CD14-positive monocyte (primary cell): ENCODE data around the gene EXD3. TPM values are rescaled to one million over a fixed set of nuclear protein-coding genes. Genes with fewer than 3 reads are reported as not detected.

Experiments used
- DNase-seq, 3 donors: peaks; one replicate each; pipeline ENCODE4 v3.0.0-alpha.2; 2011 to 2022
- H2AFZ ChIP-seq: 2 replicates; pipeline ENCODE4 v1.6.0; 2012; ENCODE audit warnings: mild to moderate bottlenecking, low read depth, low read length, inconsistent platforms; ENCODE audit not compliant: insufficient read depth, poor library complexity, severe bottlenecking
- H3K27ac ChIP-seq, 2 donors: 1 replicate in 1 of 2; 2 replicates in 1 of 2; pipeline ENCODE4 v1.5.1; 2012 to 2013; ENCODE audit warnings: low read length in 2 of 2, control low read depth in 1 of 2, inconsistent platforms in 1 of 2, low read depth in 1 of 2, mild to moderate bottlenecking in 1 of 2
- H3K27me3 ChIP-seq, 2 donors: one replicate each; pipeline versions ENCODE4 v1.6.0 to v1.6.1; 2011 to 2013; ENCODE audit warnings: low read length in 2 of 2; ENCODE audit not compliant: control insufficient read depth in 2 of 2, insufficient read depth in 2 of 2
- H3K36me3 ChIP-seq, 2 donors: replicated peaks in 1 of 2; 1 replicate in 1 of 2; 2 replicates in 1 of 2; pipeline versions ENCODE4 v1.5.1 to v1.6.1; 2012 to 2013; ENCODE audit warnings: low read length in 2 of 2, control low read depth in 1 of 2, inconsistent platforms in 1 of 2, mild to moderate bottlenecking in 1 of 2; ENCODE audit not compliant: insufficient read depth in 2 of 2, control insufficient read depth in 1 of 2
- H3K4me1 ChIP-seq, 2 donors: 1 replicate in 1 of 2; 2 replicates in 1 of 2; pipeline versions ENCODE4 v1.5.1 to v1.6.1; 2012 to 2013; ENCODE audit warnings: low read length in 2 of 2, control low read depth in 1 of 2, inconsistent platforms in 1 of 2, mild to moderate bottlenecking in 1 of 2, moderate library complexity in 1 of 2; ENCODE audit not compliant: insufficient read depth in 2 of 2, control insufficient read depth in 1 of 2
- H3K4me2 ChIP-seq: replicated peaks from 2 replicates; pipeline ENCODE3; 2012; ENCODE audit warnings: low read length, moderate library complexity, mild to moderate bottlenecking; ENCODE audit not compliant: poor library complexity, severe bottlenecking; ENCODE audit errors: extremely low read depth
- H3K4me3 ChIP-seq, 3 experiments: fragments of 200-600 bp in 1 of 3; sonication (generic) in 1 of 3; replicated peaks in 1 of 3; 1 replicate in 2 of 3; 2 replicates in 1 of 3; pipeline ENCODE4 v1.5.1; 2011 to 2013; ENCODE audit warnings: low read length in 3 of 3, mild to moderate bottlenecking in 3 of 3, control low read depth in 2 of 3, low read depth in 2 of 3, inconsistent platforms in 1 of 3, moderate library complexity in 1 of 3
- H3K79me2 ChIP-seq: 2 replicates; pipeline ENCODE4 v1.6.0; 2012; ENCODE audit warnings: mild to moderate bottlenecking, control low read depth, inconsistent platforms, low read length, moderate library complexity; ENCODE audit not compliant: insufficient read depth
- H3K9ac ChIP-seq: 2 replicates; pipeline ENCODE4 v1.6.0; 2017; ENCODE audit warnings: low read length, mild to moderate bottlenecking; ENCODE audit not compliant: insufficient read depth, poor library complexity, severe bottlenecking
- H3K9me3 ChIP-seq, 2 donors: replicated peaks in 1 of 2; 1 replicate in 1 of 2; 2 replicates in 1 of 2; pipeline versions ENCODE4 v1.5.1 to v1.6.1; 2012 to 2013; ENCODE audit warnings: low read length in 2 of 2, control low read depth in 1 of 2; ENCODE audit not compliant: control insufficient read depth in 1 of 2, insufficient read depth in 1 of 2
- H4K20me1 ChIP-seq: 2 replicates; pipeline ENCODE4 v1.6.0; 2012; ENCODE audit warnings: mild to moderate bottlenecking, low read length, control low read depth, moderate library complexity; ENCODE audit not compliant: insufficient read depth
- H3K27ac Mint-ChIP-seq, 7 donors: one replicate each; pipeline ENCODE4 v1.8.0; 2020; ENCODE audit warnings: mild to moderate bottlenecking in 7 of 7, mixed read lengths in 7 of 7, moderate library complexity in 6 of 7, inconsistent platforms in 2 of 7
- H3K27me3 Mint-ChIP-seq, 3 donors: one replicate each; pipeline ENCODE4 v1.8.0; 2021 to 2022; ENCODE audit warnings: low read depth in 3 of 3, mild to moderate bottlenecking in 3 of 3, mixed read lengths in 3 of 3, moderate library complexity in 3 of 3, inconsistent platforms in 1 of 3
- H3K36me3 Mint-ChIP-seq, 2 donors: one replicate each; pipeline ENCODE4 v1.8.0; 2020; ENCODE audit warnings: mixed read lengths in 2 of 2, inconsistent platforms in 1 of 2, mild to moderate bottlenecking in 1 of 2
- H3K4me1 Mint-ChIP-seq: one replicate; pipeline ENCODE4 v1.8.0; 2020; ENCODE audit warnings: mild to moderate bottlenecking, mixed read lengths
- H3K4me3 Mint-ChIP-seq, 2 donors: one replicate each; pipeline ENCODE4 v1.8.0; 2020; ENCODE audit warnings: mild to moderate bottlenecking in 2 of 2, mixed read lengths in 2 of 2, moderate library complexity in 1 of 2
- H3K9me3 Mint-ChIP-seq, 7 donors: one replicate each; pipeline ENCODE4 v1.8.0; 2020 to 2022; ENCODE audit warnings: mixed read lengths in 7 of 7, mild to moderate bottlenecking in 6 of 7, moderate library complexity in 6 of 7, inconsistent platforms in 2 of 7
- WGBS: methylation state at CpG from one replicate; pipeline ENCODE4 v1.1.5; 2013; ENCODE audit warnings: missing lambda C conversion rate; ENCODE audit not compliant: insufficient coverage; 5-methylcytosine and 5-hydroxymethylcytosine counted together
- intact Hi-C, 2 donors: fragments of 100-400 bp; cut with micrococcal nuclease; formaldehyde crosslinking; loops; one replicate each; pipeline versions ENCODE4 v1.15.0 to v1.15.1; 2023
- polyA plus RNA-seq, 3 donors: library from polyadenylated mRNA; depleted of rRNA in 1 of 3; unstranded in 2 of 3; stranded (reverse) in 1 of 3; fragments of 300-500 nt in 2 of 3; fragments of >200 nt in 1 of 3; fragmentation: Illumina TruSeq in 2 of 3; gene quantifications; 1 replicate in 2 of 3; 2 replicates in 1 of 3; pipeline ENCODE4 v1.2.3, GENCODE V29; 2012 to 2021
- TF ChIP-seq, protein P1 (sequence below): fragments of 200-600 bp; IDR thresholded peaks from one replicate; pipeline ENCODE4 v1.8.0; 2022; ENCODE audit warnings: antibody characterized with exemption, mild to moderate bottlenecking

Gene EXD3
- polyA plus RNA-seq, 3 donors: 2.0 to 10.8 (median 3.0) TPM

GRCh38 chr9:137294091-137294680, 128.8 kb downstream of the EXD3 start:
- Histone ChIP-seq H3K4me3 (no peak overlapping the region), H3K79me2 (no peaks in the 10 kb centered on the region), H3K9me3 (peaks cover 13 to 14% of the 10 kb centered on the region in 2 donors), H3K4me2 (no peak overlapping the region), H3K36me3 (no peaks in the 10 kb centered on the region), H3K27me3 (peaks cover 25 to 56% of the 10 kb centered on the region in 2 donors), H2AFZ (no peak overlapping the region), H4K20me1 (no peaks in the 10 kb centered on the region), H3K4me1 (peaks cover 6 to 8% of the 10 kb centered on the region in 2 donors), H3K27ac (no peak overlapping the region), H3K9ac (no peak overlapping the region)
- Mint-ChIP-seq H3K36me3 (peaks cover 0 to 9% of the 10 kb centered on the region in 2 donors), H3K9me3 (peaks cover 5 to 23% (median 15%) of the 10 kb centered on the region in 7 donors), H3K4me1 (peaks cover 10% of the 10 kb centered on the region), H3K27me3 (peaks cover 59 to 64% (median 62%) of the 10 kb centered on the region in 3 donors), H3K4me3 (peak overlapping the region in 1 of 2 donors; percentile 87), H3K27ac (no peak overlapping the region)
- TF ChIP-seq, protein P1, sequence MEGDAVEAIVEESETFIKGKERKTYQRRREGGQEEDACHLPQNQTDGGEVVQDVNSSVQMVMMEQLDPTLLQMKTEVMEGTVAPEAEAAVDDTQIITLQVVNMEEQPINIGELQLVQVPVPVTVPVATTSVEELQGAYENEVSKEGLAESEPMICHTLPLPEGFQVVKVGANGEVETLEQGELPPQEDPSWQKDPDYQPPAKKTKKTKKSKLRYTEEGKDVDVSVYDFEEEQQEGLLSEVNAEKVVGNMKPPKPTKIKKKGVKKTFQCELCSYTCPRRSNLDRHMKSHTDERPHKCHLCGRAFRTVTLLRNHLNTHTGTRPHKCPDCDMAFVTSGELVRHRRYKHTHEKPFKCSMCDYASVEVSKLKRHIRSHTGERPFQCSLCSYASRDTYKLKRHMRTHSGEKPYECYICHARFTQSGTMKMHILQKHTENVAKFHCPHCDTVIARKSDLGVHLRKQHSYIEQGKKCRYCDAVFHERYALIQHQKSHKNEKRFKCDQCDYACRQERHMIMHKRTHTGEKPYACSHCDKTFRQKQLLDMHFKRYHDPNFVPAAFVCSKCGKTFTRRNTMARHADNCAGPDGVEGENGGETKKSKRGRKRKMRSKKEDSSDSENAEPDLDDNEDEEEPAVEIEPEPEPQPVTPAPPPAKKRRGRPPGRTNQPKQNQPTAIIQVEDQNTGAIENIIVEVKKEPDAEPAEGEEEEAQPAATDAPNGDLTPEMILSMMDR: no peak
- DNase-seq: peak; percentile 31 to 40 (median 37)
- intact Hi-C loops: loop anchor here (2.0 to 10.0 kb wide), 3 partner anchors 113 to 231 kb away; partner anchors contain the start of gene ENTPD8 (in 1 of the 2)
- WGBS: 17% methylated on average over 7 of the region's 11 CpGs

DNA sequence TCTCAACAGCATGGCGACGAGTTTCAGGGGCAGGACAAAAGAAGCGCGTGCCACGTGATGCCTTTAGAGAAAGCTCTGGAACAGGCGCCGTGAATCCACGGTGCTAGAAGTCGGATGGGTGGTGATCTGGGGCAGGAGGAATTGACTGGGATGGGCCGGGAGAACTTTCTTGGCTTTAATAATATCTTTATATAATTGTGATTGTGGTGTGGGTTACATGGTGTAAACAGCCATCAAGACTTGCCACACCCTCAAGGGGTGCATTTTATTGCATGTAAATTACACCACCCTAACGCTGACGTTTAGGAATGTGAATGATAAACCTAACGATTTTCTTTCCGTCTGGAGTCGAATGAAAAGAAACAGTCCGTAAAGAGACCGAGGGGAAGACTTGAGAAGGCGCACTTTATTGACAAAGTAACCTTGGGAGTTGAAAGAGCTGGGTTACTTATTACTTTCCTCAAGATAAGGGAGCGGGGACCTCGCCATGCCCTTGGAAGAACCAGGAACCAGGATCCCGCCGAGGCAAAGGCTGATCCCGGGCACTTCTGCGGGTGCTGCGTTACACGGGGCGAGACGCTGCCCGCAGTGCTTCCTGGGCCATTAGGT, 129.4 kb downstream of the EXD3 start:
- H3K79me2 ChIP-seq: no peaks in the 10 kb centered on the region
- TF ChIP-seq, protein P1: no peak
- H3K4me3 Mint-ChIP-seq: peak overlapping the region in 1 of 2 donors; percentile 87
- intact Hi-C loops: loop anchor here (2.0 to 10.0 kb wide), 3 partner anchors 113 to 231 kb away; partner anchors contain the start of gene ENTPD8 (in 1 of the 2)
- H3K27me3 ChIP-seq: peaks cover 25 to 50% of the 10 kb centered on the region in 2 donors
- H2AFZ ChIP-seq: no peak overlapping the region
- WGBS: 99% methylated on average over 13 of the region's 29 CpGs
- H3K9ac ChIP-seq: no peak overlapping the region
- peak overlapping the region in 1 of 7 donors; percentile 21 for H3K27ac Mint-ChIP-seq
- no peaks in the 10 kb centered on the region for H3K36me3 ChIP-seq
- peaks cover 0 to 9% of the 10 kb centered on the region in 2 donors for H3K36me3 Mint-ChIP-seq
- H3K27me3 Mint-ChIP-seq: peaks cover 53 to 58% (median 58%) of the 10 kb centered on the region in 3 donors
- H3K4me1 Mint-ChIP-seq: peaks cover 10% of the 10 kb centered on the region
- no peak overlapping the region for H3K4me2 ChIP-seq
- H3K27ac ChIP-seq: no peak overlapping the region
- H3K9me3 ChIP-seq: peaks cover 11 to 13% of the 10 kb centered on the region in 2 donors
- H3K9me3 Mint-ChIP-seq: peaks cover 5 to 23% (median 15%) of the 10 kb centered on the region in 7 donors
- H4K20me1 ChIP-seq: no peaks in the 10 kb centered on the region
- DNase-seq: no peak
- no peak overlapping the region for H3K4me3 ChIP-seq
- H3K4me1 ChIP-seq: peaks cover 6 to 8% of the 10 kb centered on the region in 2 donors
